Right renal cortex interstitium (tissue), 3 donors: ENCODE measurements around the gene COBLL1. TPM values are rescaled to one million over a fixed set of nuclear protein-coding genes. Genes with fewer than 3 reads are reported as not detected.

ENCODE experiments used
- DNase-seq, 3 donors: peaks; one replicate each; pipeline ENCODE4 v3.0.0-alpha.2; 2013; ENCODE audit warnings: low read depth in 3 of 3, low spot score in 2 of 3
- polyA plus RNA-seq, 3 donors: library from polyadenylated mRNA; unstranded; fragments of 120-200 nt; gene quantifications; one replicate each; pipeline ENCODE4 v1.2.1, GENCODE V29; 2013; ENCODE audit not compliant: insufficient read length in 3 of 3

COBLL1 gene
- polyA plus RNA-seq, 3 donors = 117 to 135 (median 135) TPM

- DNase-seq = no peak
Measured at GRCh38 chr2:164691346-164691887, 150.2 kb downstream of the COBLL1 start.

- DNase-seq = no peak
Measured at GRCh38 chr2:164690361-164690760, 151.3 kb downstream of the COBLL1 start.

- no peak for DNase-seq
Measured at GRCh38 chr2:164688896-164689419, 152.7 kb downstream of the COBLL1 start.

- no peak for DNase-seq
Measured at GRCh38 chr2:164681009-164681408, 160.6 kb downstream of the COBLL1 start.

GRCh38 chr2:164678631-164679149 lies 162.9 kb downstream of the COBLL1 start:
- peak in 1 of 3 donors; percentile 13 for DNase-seq

DNA sequence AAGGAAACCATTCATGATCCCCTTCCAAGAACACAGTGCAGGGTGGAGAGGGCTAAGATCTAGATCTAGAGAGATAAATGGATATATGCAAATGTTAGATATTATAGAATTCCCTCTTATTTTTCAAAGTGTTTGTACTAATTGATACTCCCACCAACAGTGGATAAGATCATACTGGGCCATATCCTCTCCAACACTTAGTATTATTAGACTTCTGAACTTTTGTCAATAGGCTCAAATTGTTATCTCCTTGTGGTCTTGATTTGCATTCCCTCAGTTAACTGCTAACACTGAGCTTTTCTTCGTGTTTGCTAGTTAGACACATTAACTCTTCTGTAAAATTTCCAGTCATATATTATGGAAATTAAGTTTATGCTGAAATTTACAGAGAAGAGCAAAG lies 163.9 kb downstream of the COBLL1 start:
- no peak for DNase-seq

DNA sequence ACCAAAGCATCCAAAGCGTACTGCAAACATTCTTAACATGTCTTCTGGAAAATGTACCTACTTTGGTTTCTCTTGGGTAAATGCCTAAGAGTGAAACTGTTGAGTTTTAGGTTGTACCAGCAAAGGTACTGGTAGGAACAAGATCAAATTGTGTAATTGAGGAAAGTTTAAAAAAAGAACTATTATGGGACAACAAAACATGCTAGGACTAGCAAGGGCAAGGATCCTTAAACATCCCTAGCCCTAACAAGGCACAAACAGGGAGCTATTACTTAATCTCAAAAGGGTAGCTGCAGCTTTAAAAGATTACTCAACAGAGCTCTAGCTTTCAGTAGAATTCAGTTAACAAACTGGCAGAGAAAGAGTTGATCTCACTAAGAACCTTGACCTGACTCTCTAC lies 164.4 kb downstream of the COBLL1 start:
- no peak for DNase-seq

GRCh38 chr2:164675687-164676086 lies 165.9 kb downstream of the COBLL1 start:
- DNase-seq = no peak

GRCh38 chr2:164675027-164675426 lies 166.6 kb downstream of the COBLL1 start:
- no peak for DNase-seq

GRCh38 chr2:164671664-164672396 lies 169.8 kb downstream of the COBLL1 start:
- no peak for DNase-seq

DNA sequence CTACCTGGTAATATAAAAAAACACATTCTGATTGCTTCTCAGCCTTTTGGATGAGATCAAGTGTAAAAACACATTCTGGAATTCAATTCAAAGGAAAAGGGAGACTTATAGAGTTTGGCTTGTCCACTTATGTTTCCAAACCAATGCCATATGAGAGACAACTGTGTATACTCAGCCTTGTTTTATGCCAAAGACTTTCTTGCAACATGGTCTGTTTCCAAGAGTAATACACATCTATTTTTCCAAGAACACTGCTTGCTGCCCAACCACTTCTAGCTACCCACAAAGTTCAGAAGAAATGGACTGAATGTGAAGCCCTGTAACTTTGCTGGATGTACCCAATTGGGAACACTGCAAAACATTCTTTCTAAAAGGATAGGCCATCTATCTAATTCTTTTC lies 172.3 kb downstream of the COBLL1 start:
- DNase-seq = no peak

DNA sequence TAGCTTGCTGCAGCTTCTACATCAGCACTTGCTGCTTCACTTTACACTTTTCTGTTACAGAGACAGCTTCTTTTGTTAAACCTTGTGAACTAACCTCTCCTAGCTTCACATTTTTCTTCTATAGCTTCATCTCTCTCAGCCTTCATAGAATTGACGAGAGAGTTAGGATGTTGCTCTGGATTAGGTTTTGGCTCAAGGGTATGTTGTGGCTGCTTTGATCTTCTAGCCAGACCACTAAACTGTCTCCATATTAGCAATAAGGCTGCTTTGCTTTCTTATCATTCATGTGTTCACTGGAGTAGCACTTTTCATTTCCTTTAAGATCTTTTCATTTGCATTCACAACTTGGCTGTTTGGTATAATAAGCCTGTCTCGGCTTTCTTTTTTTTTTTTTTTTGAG lies 174.1 kb downstream of the COBLL1 start:
- DNase-seq = no peak

- no peak for DNase-seq
Measured at GRCh38 chr2:164664070-164664469, 177.6 kb downstream of the COBLL1 start.

DNA sequence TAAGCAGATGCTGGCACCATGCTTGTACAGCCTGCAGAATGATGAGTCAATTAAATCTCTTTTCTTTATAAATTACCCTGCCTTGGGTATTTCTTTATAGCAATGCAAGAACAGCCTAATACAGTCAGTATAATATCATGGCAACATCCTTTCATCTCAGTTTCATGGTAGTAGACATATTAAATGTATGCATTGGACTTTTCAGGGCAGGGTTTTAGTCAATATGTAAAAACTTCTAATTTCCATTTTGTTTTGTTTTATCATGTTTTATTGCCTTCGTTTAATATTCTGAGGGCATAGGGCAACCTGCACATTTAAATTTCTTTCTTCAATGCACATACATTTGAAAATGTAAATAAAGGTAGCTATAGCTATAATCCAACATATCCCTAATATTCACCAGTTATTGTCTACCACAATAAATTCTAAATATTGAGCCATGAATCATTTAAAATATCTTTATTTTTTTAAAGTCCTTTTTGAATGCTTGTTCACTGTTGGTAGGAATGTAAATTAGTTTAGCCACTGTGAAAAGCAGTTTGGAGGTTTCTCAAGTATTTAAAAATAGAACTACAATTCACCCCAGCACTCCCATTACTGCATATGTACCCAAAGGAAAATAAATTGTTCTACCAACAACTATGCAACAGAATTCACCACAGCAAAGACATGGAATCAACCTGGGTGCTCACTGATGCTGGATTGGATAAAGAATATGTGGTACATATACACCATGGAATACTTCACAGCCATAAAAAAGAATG lies 178.6 kb downstream of the COBLL1 start:
- no peak for DNase-seq

DNA sequence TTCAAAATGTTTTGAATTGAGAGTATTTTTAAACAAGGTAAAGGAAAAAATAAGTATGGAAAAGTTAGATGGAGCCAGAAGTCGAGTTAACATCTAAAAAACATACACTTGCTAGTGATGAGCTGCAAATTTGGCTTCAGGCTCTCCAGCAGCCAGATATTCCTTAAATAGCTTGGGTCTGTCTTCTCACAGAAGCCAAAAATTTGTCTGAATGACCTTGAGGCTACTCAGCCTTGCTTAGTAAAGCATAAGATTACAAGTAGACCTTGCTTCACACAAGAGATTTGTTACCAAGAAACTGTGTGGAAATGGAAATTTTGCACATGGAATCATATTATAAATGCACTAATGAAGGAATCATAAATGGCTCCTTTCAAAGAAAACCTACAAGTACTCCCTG lies 179.6 kb downstream of the COBLL1 start:
- DNase-seq = no peak

DNA sequence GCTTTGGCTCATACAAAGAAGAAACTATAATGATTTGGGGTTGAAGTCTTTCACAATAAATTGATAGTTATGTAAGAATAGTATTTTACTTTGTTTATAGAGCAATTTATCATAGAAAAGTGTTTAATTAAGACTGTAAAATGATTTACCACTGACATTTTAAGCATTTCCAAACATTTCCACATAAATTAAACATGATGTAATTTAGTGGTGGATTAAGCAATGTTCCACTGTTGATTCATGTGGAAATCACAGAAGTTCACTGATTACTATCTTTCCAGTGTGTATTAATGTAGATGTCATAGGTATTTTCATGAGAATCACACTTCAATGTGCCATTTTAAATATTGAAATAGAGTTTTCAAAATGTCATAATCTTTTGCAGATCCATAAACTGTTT lies 180.3 kb downstream of the COBLL1 start:
- no peak for DNase-seq

DNA sequence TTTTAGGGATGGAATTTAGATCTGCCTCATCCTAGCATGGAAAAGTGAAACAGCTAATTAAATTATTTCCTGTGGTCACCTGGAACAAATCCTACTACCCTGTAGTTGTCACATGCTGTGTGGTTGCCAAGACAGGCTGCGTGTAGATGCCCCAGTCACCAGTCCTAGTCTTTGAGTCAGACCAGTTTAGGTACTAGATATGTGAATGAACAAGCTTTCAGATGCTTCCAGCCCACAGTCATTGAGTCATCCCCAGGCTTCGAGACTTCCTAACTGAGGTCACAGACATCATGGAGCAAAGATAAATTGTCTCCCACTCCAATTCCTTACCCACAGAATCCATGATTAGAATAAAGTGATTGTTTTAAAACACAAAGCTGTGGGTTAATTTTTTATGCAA lies 184.5 kb downstream of the COBLL1 start:
- DNase-seq = no peak

DNA sequence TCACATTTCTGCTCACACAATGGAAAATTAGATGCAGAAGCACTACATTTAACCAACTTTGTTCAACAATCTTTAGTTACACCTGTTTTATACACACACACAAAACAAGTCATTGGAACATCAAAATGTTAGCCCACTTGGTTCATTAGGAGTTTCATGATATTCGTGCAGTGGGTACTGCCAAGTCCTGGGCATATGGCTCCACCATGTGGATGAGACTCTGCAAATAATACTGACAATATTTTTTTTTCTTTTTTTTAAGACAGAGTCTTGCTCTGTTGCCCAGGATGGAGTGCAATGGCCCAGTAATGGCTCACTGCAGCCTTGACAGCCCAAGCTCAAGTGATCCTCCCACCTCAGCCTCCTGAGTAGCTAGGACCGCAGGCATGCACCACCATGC lies 185.9 kb downstream of the COBLL1 start:
- no peak for DNase-seq

GRCh38 chr2:164655336-164655735 lies 186.3 kb downstream of the COBLL1 start:
- no peak for DNase-seq

- no peak for DNase-seq
Measured at GRCh38 chr2:164651361-164651760, 190.3 kb downstream of the COBLL1 start.

GRCh38 chr2:164644036-164644700 lies 197.5 kb downstream of the COBLL1 start:
- DNase-seq = peak in 1 of 3 donors; percentile 8
